HCT116 (cell line): ENCODE results near the gene MAB21L3.

Experiments
- CTCF ChIP-seq, 3 experiments: fragments of 200-600 bp in 1 of 3; sonication (generic) in 1 of 3; IDR thresholded peaks in 2 of 3; conservative IDR thresholded peaks in 1 of 3; 2 replicates each; pipeline ENCODE4 v1.5.1; 2012 to 2017; ENCODE audit warnings: low read depth in 2 of 3, low read length in 2 of 3, antibody characterized with exemption in 1 of 3, borderline replicate concordance in 1 of 3, control low read depth in 1 of 3, mild to moderate bottlenecking in 1 of 3, mixed read lengths in 1 of 3, mixed run types in 1 of 3, moderate library complexity in 1 of 3; ENCODE audit not compliant: insufficient read depth in 1 of 3
- EZH2 ChIP-seq: fragments of 200-600 bp; sonication (generic); IDR thresholded peaks from 2 replicates; pipeline ENCODE4 v1.6.1; 2017; ENCODE audit warnings: antibody characterized with exemption, mixed run types
- ZNF274 ChIP-seq: fragments of 200-500 bp; sonication (Bioruptor generic); IDR thresholded peaks from 2 replicates; pipeline ENCODE4 v1.6.1; 2014; ENCODE audit warnings: mild to moderate bottlenecking, low read depth, low read length, inconsistent platforms

- TF ChIP-seq EZH2 (no peak), ZNF274 (no peak), CTCF (IDR thresholded peaks at IDR 0.05 in 2 of 3, conservative IDR thresholded peaks at IDR 0.05 in 1 of 3; ENCODE audit: borderline replicate concordance in 1 of 3, insufficient read depth in 1 of 3, low read depth in 2 of 3, low read length in 2 of 3) (no peak)
These were observed 61.5 kb downstream of the MAB21L3 start for GRCh38 chr1:116172666-116173065.
